GM21723 (cell line): ENCODE data around the gene CLCNKB.
"Not testable (repeated sequence)": the region's sequence is repeated elsewhere in the genome, so short reads cannot be mapped to it uniquely, and the experiment has no call there.

ENCODE experiments used
- ATAC-seq: cut with Tn5 transposase; IDR thresholded peaks from one replicate; pipeline ENCODE4 v1.9.1; 2021; ENCODE audit warnings: mild to moderate bottlenecking, moderate library complexity; ENCODE audit not compliant: unreplicated experiment

Gene CLCNKB

GRCh38 chr1:16014509-16015482 is 28.8 kb upstream of the CLCNKB start:
- ATAC-seq: no peak

GRCh38 chr1:16015491-16015890 is 28.1 kb upstream of the CLCNKB start:
- ATAC-seq: no peak

GRCh38 chr1:16015960-16016901 is 27.4 kb upstream of the CLCNKB start:
- no peak for ATAC-seq

GRCh38 chr1:16017076-16017460 is 26.5 kb upstream of the CLCNKB start:
- no peak for ATAC-seq

GRCh38 chr1:16017461-16018303 is 25.9 kb upstream of the CLCNKB start, which contains the start of gene HSPB7:
Gene HSPB7, minus strand, starts transcription at chr1:16018043. Its CDS starts 80 bp downstream, at chr1:16017963.
- ATAC-seq: no peak

GRCh38 chr1:16018308-16018707 is 25.3 kb upstream of the CLCNKB start:
- ATAC-seq: no peak

GRCh38 chr1:16018749-16019643 is 24.6 kb upstream of the CLCNKB start:
- ATAC-seq: no peak

GRCh38 chr1:16019644-16020277 is 23.8 kb upstream of the CLCNKB start:
- no peak for ATAC-seq

GRCh38 chr1:16020325-16020724 is 23.3 kb upstream of the CLCNKB start:
- no peak for ATAC-seq

- not testable (repeated sequence) for ATAC-seq
These were observed 22.7 kb upstream of the CLCNKB start for GRCh38 chr1:16020878-16021277.

- no peak for ATAC-seq
These were observed 21.9 kb upstream of the CLCNKB start, which contains the start of gene CLCNKA for GRCh38 chr1:16021681-16022080. Gene CLCNKA, plus strand, starts transcription at chr1:16022036. Its CDS starts 584 bp downstream, at chr1:16022620.

GRCh38 chr1:16022393-16022792 is 21.2 kb upstream of the CLCNKB start:
- ATAC-seq: no peak

GRCh38 chr1:16023050-16023653 is 20.4 kb upstream of the CLCNKB start:
- ATAC-seq: no peak

GRCh38 chr1:16026302-16026701 is 17.3 kb upstream of the CLCNKB start:
- not testable (repeated sequence) for ATAC-seq

- no peak for ATAC-seq
These were observed 16.7 kb upstream of the CLCNKB start for GRCh38 chr1:16026723-16027484.

- ATAC-seq: no peak
These were observed 15.2 kb upstream of the CLCNKB start for GRCh38 chr1:16028237-16029002.

- ATAC-seq: not testable (repeated sequence)
These were observed 14.6 kb upstream of the CLCNKB start for GRCh38 chr1:16029003-16029268.
